Inflammatory macrophage treated with lipopolysaccharide for 4 hours (primary cell): ENCODE measurements around the gene SV2A.
"Not testable (repeated sequence)": the region's sequence is repeated elsewhere in the genome, so short reads cannot be mapped to it uniquely, and the experiment has no call there.

Source experiments
- DNase-seq: peaks from one replicate; pipeline ENCODE4 v3.0.0-alpha.2; 2020

Gene SV2A

GRCh38 chr1:149917571-149918144, at the start of gene SV2A:
SV2A (minus strand) TSS chr1:149917844; CDS start chr1:149913840, 4,004 bp downstream.
- DNase-seq: no peak

GRCh38 chr1:149967041-149967440, 49.4 kb upstream of the SV2A start:
- no peak for DNase-seq

- no peak for DNase-seq
Observed at GRCh38 chr1:149966405-149966804, 48.8 kb upstream of the SV2A start.

- no peak for DNase-seq
Observed at GRCh38 chr1:149965440-149965839, 47.8 kb upstream of the SV2A start.

GRCh38 chr1:149963358-149963757, 45.7 kb upstream of the SV2A start:
- DNase-seq: no peak

GRCh38 chr1:149962736-149963135, 45.1 kb upstream of the SV2A start:
- no peak for DNase-seq

- DNase-seq: peak; percentile 87
Observed at GRCh38 chr1:149962039-149962647, 44.5 kb upstream of the SV2A start.

- not testable (repeated sequence) for DNase-seq
Observed at GRCh38 chr1:149957548-149957947, 39.9 kb upstream of the SV2A start.

- DNase-seq: no peak
Observed at GRCh38 chr1:149949911-149950310, 32.3 kb upstream of the SV2A start.

GRCh38 chr1:149945206-149945605, 27.6 kb upstream of the SV2A start:
- no peak for DNase-seq

GRCh38 chr1:149942885-149943284, 25.2 kb upstream of the SV2A start:
- no peak for DNase-seq

- DNase-seq: no peak
Observed at GRCh38 chr1:149942207-149942606, 24.6 kb upstream of the SV2A start.

GRCh38 chr1:149940427-149940826, 22.8 kb upstream of the SV2A start:
- no peak for DNase-seq

- not testable (repeated sequence) for DNase-seq
Observed at GRCh38 chr1:149938668-149939003, 21.0 kb upstream of the SV2A start.

GRCh38 chr1:149937759-149938158, 20.1 kb upstream of the SV2A start:
- peak; percentile 52 for DNase-seq

GRCh38 chr1:149936992-149937705, 19.5 kb upstream of the SV2A start:
- DNase-seq: peak; percentile 71

GRCh38 chr1:149936170-149936991, 18.7 kb upstream of the SV2A start, which contains the start of gene MTMR11:
MTMR11 (minus strand) TSS chr1:149936879; CDS start chr1:149936647, 232 bp downstream.
- no peak for DNase-seq

- DNase-seq: no peak
Observed at GRCh38 chr1:149934356-149934755, 16.7 kb upstream of the SV2A start.

GRCh38 chr1:149933208-149933607, 15.6 kb upstream of the SV2A start:
- no peak for DNase-seq

GRCh38 chr1:149932474-149932873, 14.8 kb upstream of the SV2A start:
- no peak for DNase-seq

GRCh38 chr1:149931212-149931790, 13.7 kb upstream of the SV2A start:
- DNase-seq: peak; percentile 82

GRCh38 chr1:149929856-149930255, 12.2 kb upstream of the SV2A start:
- peak; percentile 34 for DNase-seq

- DNase-seq: no peak
Observed at GRCh38 chr1:149928401-149928724, 10.7 kb upstream of the SV2A start.
